HepG2 (cell line): ENCODE results near the gene SLBP. TPM values are rescaled to one million over a fixed set of nuclear protein-coding genes. Genes with fewer than 3 reads are reported as not detected.
A peak's percentile ranks its signal among the peaks of the same experiment; 100 is the strongest.

Experiments
- ATAC-seq: fragments of 200-7000 bp; cut with Tn5 transposase; 3 replicates; pipeline ENCODE4 v1.9.1; 2020; ENCODE audit warnings: mild to moderate bottlenecking, moderate library complexity
- BruUV-seq: library from RNA; stranded (reverse); fragments of 400-500 nt; replicated peaks from 2 replicates; lab custom pipeline; 2021; lab: Mats Ljungman, UMichigan
- CTCF ChIA-PET: fragments of 300-600 bp; formaldehyde crosslinking; extraction: SDS; loops from one replicate; lab custom pipeline; 2021; ENCODE audit warnings: low total read pairs, inconsistent platforms, low intra/inter-chr PET ratio; lab: Yijun Ruan, JAX
- POLR2A ChIA-PET: fragments of 350-600 bp; sonication (Branson Sonifier 250); formaldehyde crosslinking; loops from one replicate; lab custom pipeline; 2020; ENCODE audit warnings: antibody characterized with exemption, inconsistent platforms; lab: Yijun Ruan, JAX
- DNase-seq: peaks from one replicate; pipeline ENCODE4 v3.0.0-alpha.2; 2015; ENCODE audit warnings: low spot score
- FAIRE-seq: peaks from 3 replicates; lab custom pipeline; 2011; peaks lifted over from hg19 to GRCh38; lab: Jason Lieb, UNC
- H2AFZ ChIP-seq: one replicate; pipeline ENCODE4 v1.6.1; 2011; ENCODE audit warnings: low read length, inconsistent platforms
- H3K27ac ChIP-seq: fragments of 300-600 bp; 3 replicates; pipeline ENCODE4 v1.8.0; 2011; ENCODE audit warnings: mixed run types, mild to moderate bottlenecking, mixed read lengths, low read length, inconsistent platforms; ENCODE audit not compliant: insufficient read depth; ENCODE audit errors: extremely low read length
- H3K27me3 ChIP-seq, 2 experiments: fragments of 200-600 bp in 1 of 2; 2 replicates in 1 of 2; 3 replicates in 1 of 2; pipeline versions ENCODE4 v1.6.0 to v1.8.0; 2011; ENCODE audit warnings: low read length in 2 of 2, mild to moderate bottlenecking in 2 of 2, moderate library complexity in 2 of 2, inconsistent platforms in 1 of 2; ENCODE audit not compliant: insufficient read depth in 2 of 2, control insufficient read depth in 1 of 2
- H3K36me3 ChIP-seq, 2 experiments: fragments of 200-600 bp in 1 of 2; replicated peaks in 1 of 2; 2 replicates in 1 of 2; 3 replicates in 1 of 2; pipeline versions ENCODE4 v1.5.1 to v1.8.0; 2011; ENCODE audit warnings: low read length in 2 of 2, inconsistent platforms in 1 of 2; ENCODE audit not compliant: insufficient read depth in 2 of 2, control insufficient read depth in 1 of 2
- H3K4me1 ChIP-seq: 2 replicates; pipeline ENCODE4 v1.5.1; 2012; ENCODE audit warnings: low read length, inconsistent platforms; ENCODE audit not compliant: insufficient read depth
- H3K4me2 ChIP-seq: 2 replicates; pipeline ENCODE4 v1.6.0; 2011; ENCODE audit warnings: low read depth, low read length, inconsistent platforms
- H3K4me3 ChIP-seq, 3 experiments: fragments of 200-600 bp in 1 of 3; sonication (generic), shearing (Covaris generic) in 1 of 3; replicated peaks in 1 of 3; 2 replicates each; pipeline ENCODE4 v1.5.1; 2011 to 2016; ENCODE audit warnings: low read length in 3 of 3, inconsistent platforms in 2 of 3, low read depth in 2 of 3, mild to moderate bottlenecking in 2 of 3, control low read depth in 1 of 3, mixed read lengths in 1 of 3; ENCODE audit not compliant: insufficient read depth in 1 of 3
- H3K79me2 ChIP-seq: one replicate; pipeline ENCODE4 v1.6.1; 2011; ENCODE audit warnings: low read length, inconsistent platforms; ENCODE audit not compliant: insufficient read depth
- H3K9ac ChIP-seq: 2 replicates; pipeline ENCODE4 v1.6.0; 2011; ENCODE audit warnings: mild to moderate bottlenecking, low read depth, low read length, inconsistent platforms; ENCODE audit not compliant: insufficient read depth
- H3K9me3 ChIP-seq: 2 replicates; pipeline ENCODE4 v1.5.1; 2012; ENCODE audit warnings: mild to moderate bottlenecking, low read length
- H4K20me1 ChIP-seq: 2 replicates; pipeline ENCODE4 v1.6.0; 2011; ENCODE audit warnings: inconsistent platforms, mild to moderate bottlenecking, low read length, moderate library complexity; ENCODE audit not compliant: insufficient read depth
- ARID4A ChIP-seq: sonication (generic); formaldehyde crosslinking; IDR thresholded peaks from 2 replicates; pipeline ENCODE4 v1.5.0; 2020; ENCODE audit warnings: mild to moderate bottlenecking, missing genetic modification reagents, borderline replicate concordance
- BCL3 ChIP-seq: sonication (generic); formaldehyde crosslinking; IDR thresholded peaks from 2 replicates; pipeline ENCODE4 v1.5.1; 2020; ENCODE audit warnings: mild to moderate bottlenecking, missing genetic modification reagents, moderate library complexity
- FOXC1 ChIP-seq: sonication (generic); formaldehyde crosslinking; IDR thresholded peaks from 2 replicates; pipeline ENCODE4 v1.8.0; 2022; ENCODE audit warnings: mild to moderate bottlenecking, missing genetic modification reagents, borderline replicate concordance
- KDM3A ChIP-seq: IDR thresholded peaks from 2 replicates; pipeline ENCODE4 v1.6.1; 2018; ENCODE audit warnings: low read depth, missing compliant biosample characterization
- KDM6A ChIP-seq: IDR thresholded peaks from 2 replicates; pipeline ENCODE4 v1.6.1; 2016; ENCODE audit warnings: low read depth
- KLF16 ChIP-seq, 2 experiments: sonication (generic) in 1 of 2; formaldehyde crosslinking in 1 of 2; IDR thresholded peaks; 2 replicates each; pipeline versions ENCODE4 v1.6.1 to v1.8.0; 2016 to 2023; ENCODE audit warnings: missing genetic modification reagents in 2 of 2, missing compliant biosample characterization in 1 of 2
- MED8 ChIP-seq: sonication (generic); formaldehyde crosslinking; IDR thresholded peaks from 2 replicates; pipeline ENCODE4 v1.8.1; 2023; ENCODE audit warnings: mild to moderate bottlenecking, missing genetic modification reagents; ENCODE audit not compliant: insufficient replicate concordance
- MEF2D ChIP-seq: sonication (generic); formaldehyde crosslinking; IDR thresholded peaks from 2 replicates; pipeline ENCODE4 v1.5.1; 2020; ENCODE audit warnings: mild to moderate bottlenecking, missing genetic modification reagents
- MEIS1 ChIP-seq: sonication (generic); formaldehyde crosslinking; IDR thresholded peaks from 2 replicates; pipeline ENCODE4 v1.9.0; 2021; ENCODE audit warnings: mild to moderate bottlenecking, missing genetic modification reagents, moderate library complexity, borderline replicate concordance
- SALL2 ChIP-seq: sonication (generic); formaldehyde crosslinking; IDR thresholded peaks from 2 replicates; pipeline ENCODE4 v1.8.1; 2023; ENCODE audit warnings: mild to moderate bottlenecking, missing genetic modification reagents, inconsistent platforms
- SIX1 ChIP-seq: sonication (generic); formaldehyde crosslinking; IDR thresholded peaks from 2 replicates; pipeline ENCODE4 v1.4.0; 2020; ENCODE audit warnings: missing genetic modification reagents, borderline replicate concordance
- TFE3 ChIP-seq: IDR thresholded peaks from 2 replicates; pipeline ENCODE4 v1.6.1; 2016
- ZNF740 ChIP-seq: sonication (generic); formaldehyde crosslinking; IDR thresholded peaks from 2 replicates; pipeline ENCODE4 v1.4.0; 2020; ENCODE audit warnings: missing genetic modification reagents
- WGBS: methylation state at CpG from one replicate; pipeline ENCODE4 v1.1.6; 2017; ENCODE audit warnings: low lambda C conversion rate; 5-methylcytosine and 5-hydroxymethylcytosine counted together
- in situ Hi-C: cut with HindIII; loops from 2 replicates; pipeline ENCODE4 v1.10.0; 2017; ENCODE audit warnings: low pct_unique_long_range_greater_than_20kb; ENCODE audit not compliant: extremely low pct_ligation_motif_present
- intact Hi-C: fragments of 100-400 bp; cut with micrococcal nuclease; formaldehyde crosslinking; loops from one replicate; pipeline ENCODE4 v1.10.0; 2022; ENCODE audit not compliant: unreplicated experiment
- polyA plus RNA-seq, 8 experiments: library from polyadenylated mRNA; depleted of rRNA in 3 of 8; stranded (reverse) in 7 of 8; unstranded in 1 of 8; fragments of >200 nt; fragmentation: Illumina TruSeq in 4 of 8; extraction: Trizol in 4 of 8; gene quantifications; 2 replicates each; pipeline versions ENCODE4 v1.2.1 to v1.2.3, GENCODE V29; 2011 to 2016; ENCODE audit warnings: low read depth in 4 of 8, missing spikeins in 1 of 8, mixed read lengths in 1 of 8; ENCODE audit not compliant: insufficient read depth in 1 of 8
- total RNA-seq, 5 experiments: library from RNA; depleted of rRNA; stranded (reverse); fragments of >200 nt; fragmentation: Illumina TruSeq; extraction: Trizol; gene quantifications; 2 replicates each; pipeline ENCODE4 v1.2.3, GENCODE V29; 2016; ENCODE audit warnings: low read depth in 1 of 5

Gene SLBP
- total and polyA plus RNA-seq, 2 of the 13 experiments (the other 11 are each of a cell fraction or from before 2014, with no cell fraction given) = 43.9 to 104 TPM

- TF ChIP-seq ARID4A (peak; percentile 32; the same call in 1 of the 2 replicates), KDM3A (CRISPR knock-in tag) (0 out of 2 replicates have a peak, but pooled peaks have one; percentile 76), KDM6A (CRISPR knock-in tag) (no peak)
Measured at GRCh38 chr4:1752284-1753041, 40.3 kb upstream of the SLBP start (continued).

GRCh38 chr4:1751919-1752283 is 39.8 kb upstream of the SLBP start:
- Histone ChIP-seq H3K27me3 (no peaks in the 10 kb centered on the region; a peak in 1 of 5 replicates), H3K4me1 (peaks cover 90% of the 10 kb centered on the region), H3K4me3 (peak overlapping the region; percentile 45 to 73 (median 56)), H3K27ac (peak overlapping the region; percentile 1), H3K36me3 (no peaks in the 10 kb centered on the region), H4K20me1 (no peaks in the 10 kb centered on the region), H3K4me2 (peak overlapping the region; percentile 82), H3K9me3 (no peaks in the 10 kb centered on the region), H3K9ac (peak overlapping the region; percentile 58), H2AFZ (no peak overlapping the region), H3K79me2 (no peaks in the 10 kb centered on the region)
- FAIRE-seq = peak; percentile 8
- in situ Hi-C loops = loop anchor here (10.0 kb wide), 1 partner anchor 53 kb away; no protein-coding TSS in a partner anchor
- peak; percentile 52 for DNase-seq
- intact Hi-C loops = loop anchor here (2.0 kb wide), 1 partner anchor 27 kb away; no protein-coding TSS in a partner anchor
- no TSS peak for BruUV-seq
- ATAC-seq = peak; percentile 18
- ChIA-PET CTCF (interaction anchor here (2.9 kb wide), 1 partner anchor 58 kb away, joined by 22 read pairs; no protein-coding TSS in a partner anchor), POLR2A (interaction anchor here (0.8 to 3.6 kb wide), 15 partner anchors 8 to 56 kb away, joined by 3 to 70 read pairs (median 10); partner anchors contain the start of genes FGFR3, TACC3 and TMEM129)
- WGBS = 0% methylated on average over 3 of the region's 8 CpGs
- TF ChIP-seq MEIS1 (0 out of 2 replicates have a peak, but pooled peaks have one; percentile 49), SALL2 (no peak), SIX1 (no peak), MED8 (CRISPR knock-in tag) (no peak), MEF2D (CRISPR knock-in tag) (0 out of 2 replicates have a peak, but pooled peaks have one; percentile 51), TFE3 (CRISPR knock-in tag) (0 out of 2 replicates have a peak, but pooled peaks have one; percentile 12), FOXC1 (no peak; the same call in 1 of the 2 replicates), KLF16 (CRISPR knock-in tag; IDR thresholded peaks at IDR 0.05) (no peak), BCL3 (CRISPR knock-in tag) (no peak), ZNF740 (CRISPR knock-in tag) (0 out of 2 replicates have a peak, but pooled peaks have one; percentile 46)
